BLaER1 treated with 17β-estradiol and CSF1 and Interleukin-3, amounts not matched to agents 10 nM and 100 nM (cell line): ENCODE measurements around the gene SPATS2.

Experiments
- H3K27ac ChIP-seq, 11 experiments: shearing (Covaris generic); formaldehyde crosslinking; 2 replicates each; pipeline ENCODE4 v1.8.1; 2022
- H3K27me3 ChIP-seq, 11 experiments: shearing (Covaris generic); formaldehyde crosslinking; 2 replicates each; pipeline ENCODE4 v1.8.1; 2022
- H3K36me3 ChIP-seq, 11 experiments: shearing (Covaris generic); formaldehyde crosslinking; 2 replicates each; pipeline ENCODE4 v1.8.1; 2022
- H3K4me1 ChIP-seq, 10 experiments: shearing (Covaris generic); formaldehyde crosslinking; 2 replicates each; pipeline ENCODE4 v1.8.1; 2022
- H3K4me2 ChIP-seq, 11 experiments: shearing (Covaris generic); formaldehyde crosslinking; 2 replicates each; pipeline ENCODE4 v1.8.1; 2022
- H3K4me3 ChIP-seq, 10 experiments: shearing (Covaris generic); formaldehyde crosslinking; 2 replicates each; pipeline ENCODE4 v1.8.1; 2022
- H3K9ac ChIP-seq, 11 experiments: shearing (Covaris generic); formaldehyde crosslinking; 2 replicates each; pipeline ENCODE4 v1.8.1; 2022
- H3K9me3 ChIP-seq, 11 experiments: shearing (Covaris generic); formaldehyde crosslinking; replicated peaks in 1 of 11; 2 replicates each; pipeline ENCODE4 v1.8.1; 2022
- H4K20me1 ChIP-seq, 11 experiments: shearing (Covaris generic); formaldehyde crosslinking; 2 replicates each; pipeline ENCODE4 v1.8.1; 2022
- Cebpa-rat ChIP-seq, 11 experiments: shearing (Covaris generic); IDR thresholded peaks; 2 replicates each; pipeline ENCODE4 v1.8.1; 2022

Gene SPATS2

DNA sequence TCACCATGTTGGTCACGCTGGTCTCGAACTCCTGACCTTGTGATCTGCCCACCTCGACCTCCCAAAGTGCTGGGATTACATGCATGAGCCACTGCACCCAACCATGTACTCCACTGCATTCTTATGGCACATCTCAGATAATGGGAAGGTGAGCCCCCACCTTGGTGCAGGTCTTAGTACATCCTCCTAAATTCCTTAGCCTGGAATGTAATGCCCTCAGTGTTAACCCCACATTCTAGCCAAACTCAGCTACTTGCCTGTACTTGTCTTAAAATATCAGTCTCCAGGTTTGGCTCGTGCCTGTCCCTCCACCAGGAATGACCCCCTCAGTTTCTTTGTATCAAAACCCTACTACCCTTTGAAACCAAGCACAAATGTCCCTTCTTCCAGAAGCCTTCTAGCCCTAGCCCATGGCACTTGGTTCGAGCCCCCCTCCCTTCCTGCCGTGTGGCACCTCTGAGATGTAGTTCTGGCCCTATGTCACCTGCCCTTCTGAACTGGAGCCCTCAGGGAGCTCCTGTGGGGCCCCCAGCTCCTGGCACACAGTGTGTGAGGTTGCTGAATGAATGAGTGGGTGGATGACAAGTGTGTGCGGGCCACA lies 179.9 kb downstream of the SPATS2 start:
- H3K4me1 ChIP-seq = peaks cover 10 to 35% (median 25%) of the 10 kb centered on the region in 10 experiments; a peak in 19 of 20 replicates
- no peak for TF ChIP-seq Cebpa-rat (IDR thresholded peaks at IDR 0.05)
- H3K27ac ChIP-seq = no peak overlapping the region
- H3K4me3 ChIP-seq = no peak overlapping the region
- H3K9ac ChIP-seq = no peak overlapping the region
- peaks cover 27 to 57% (median 38%) of the 10 kb centered on the region in 11 experiments for H3K27me3 ChIP-seq
- peaks cover 0 to 11% (median 0%) of the 10 kb centered on the region in 11 experiments; a peak in 2 of 22 replicates for H4K20me1 ChIP-seq
- H3K36me3 ChIP-seq = no peaks in the 10 kb centered on the region
- H3K9me3 ChIP-seq = no peaks in the 10 kb centered on the region
- no peak overlapping the region for H3K4me2 ChIP-seq

DNA sequence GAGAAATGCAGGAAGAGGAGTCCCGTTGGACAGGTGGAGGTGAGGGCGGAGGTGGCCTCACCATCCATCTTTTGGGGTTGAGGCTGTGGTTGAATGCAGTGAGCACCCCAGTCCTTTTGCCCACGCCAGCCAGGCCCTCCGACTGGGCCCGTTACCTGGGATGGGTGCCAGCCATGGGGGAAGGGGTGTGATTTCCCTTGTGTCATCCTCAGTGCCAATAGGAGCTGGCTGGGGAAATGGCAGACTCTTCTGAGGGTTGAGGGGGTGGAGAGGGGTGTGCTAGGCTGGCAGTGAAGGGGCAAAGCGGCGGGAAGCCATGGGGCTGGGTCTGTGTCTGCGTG lies 181.2 kb downstream of the SPATS2 start:
- H4K20me1 ChIP-seq = peaks cover 0 to 11% (median 0%) of the 10 kb centered on the region in 11 experiments; a peak in 1 of 22 replicates
- no peaks in the 10 kb centered on the region for H3K36me3 ChIP-seq
- H3K27me3 ChIP-seq = peaks cover 27 to 51% (median 37%) of the 10 kb centered on the region in 11 experiments
- peak overlapping the region in 6 of 10 experiments; percentile 5 to 46 (median 35); a peak in 8 of 20 replicates for H3K4me3 ChIP-seq
- no peak for TF ChIP-seq Cebpa-rat (IDR thresholded peaks at IDR 0.05)
- peak overlapping the region in 4 of 11 experiments; percentile 5 to 41 (median 24); a peak in 2 of 22 replicates for H3K9ac ChIP-seq
- H3K4me2 ChIP-seq = peak overlapping the region; percentile 42 to 82 (median 75)
- no peak overlapping the region for H3K27ac ChIP-seq
- H3K9me3 ChIP-seq = no peaks in the 10 kb centered on the region
- H3K4me1 ChIP-seq = peaks cover 10 to 39% (median 29%) of the 10 kb centered on the region in 10 experiments; a peak in 19 of 20 replicates

DNA sequence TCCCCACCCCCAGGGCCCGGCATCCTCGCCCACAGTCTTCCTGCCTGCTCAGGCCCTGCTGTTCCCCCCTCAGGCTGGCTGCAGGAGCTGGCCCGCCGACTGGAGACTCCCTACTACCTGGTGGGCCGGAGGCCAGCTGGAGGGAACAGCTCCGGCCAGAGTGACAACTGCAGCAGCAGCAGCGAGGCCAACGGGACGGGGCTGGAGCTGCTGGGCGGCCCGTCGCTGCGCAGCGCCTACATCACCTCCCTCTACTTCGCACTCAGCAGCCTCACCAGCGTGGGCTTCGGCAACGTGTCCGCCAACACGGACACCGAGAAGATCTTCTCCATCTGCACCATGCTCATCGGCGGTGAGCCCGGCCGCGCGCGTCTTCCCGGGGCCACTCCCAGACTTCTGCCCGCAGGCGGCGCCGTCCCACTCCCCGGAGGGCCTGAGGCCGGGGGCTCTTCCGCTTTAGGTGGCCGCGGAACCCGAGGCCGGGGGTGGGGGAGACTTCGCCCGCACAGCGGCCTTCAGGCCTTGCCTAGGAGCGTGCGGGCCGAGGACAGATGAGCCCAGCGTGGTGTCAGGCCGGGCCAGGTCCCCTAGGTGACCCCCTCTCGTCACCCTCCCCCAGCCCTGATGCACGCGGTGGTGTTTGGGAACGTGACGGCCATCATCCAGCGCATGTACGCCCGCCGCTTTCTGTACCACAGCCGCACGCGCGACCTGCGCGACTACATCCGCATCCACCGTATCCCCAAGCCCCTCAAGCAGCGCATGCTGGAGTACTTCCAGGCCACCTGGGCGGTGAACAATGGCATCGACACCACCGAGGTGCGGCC lies 181.8 kb downstream of the SPATS2 start:
- Histone ChIP-seq H3K9ac (peak overlapping the region in 4 of 11 experiments; percentile 5 to 41 (median 24); a peak in 2 of 22 replicates), H3K4me3 (peak overlapping the region in 6 of 10 experiments; percentile 5 to 46 (median 35); a peak in 9 of 20 replicates), H3K4me2 (peak overlapping the region; percentile 42 to 82 (median 75)), H3K9me3 (no peaks in the 10 kb centered on the region), H3K27ac (no peak overlapping the region), H3K27me3 (peaks cover 27 to 51% (median 37%) of the 10 kb centered on the region in 11 experiments), H3K36me3 (no peaks in the 10 kb centered on the region), H3K4me1 (peaks cover 10 to 41% (median 31%) of the 10 kb centered on the region in 10 experiments; a peak in 19 of 20 replicates), H4K20me1 (peaks cover 0 to 11% (median 0%) of the 10 kb centered on the region in 11 experiments; a peak in 1 of 22 replicates)
- no peak for TF ChIP-seq Cebpa-rat (IDR thresholded peaks at IDR 0.05)

DNA sequence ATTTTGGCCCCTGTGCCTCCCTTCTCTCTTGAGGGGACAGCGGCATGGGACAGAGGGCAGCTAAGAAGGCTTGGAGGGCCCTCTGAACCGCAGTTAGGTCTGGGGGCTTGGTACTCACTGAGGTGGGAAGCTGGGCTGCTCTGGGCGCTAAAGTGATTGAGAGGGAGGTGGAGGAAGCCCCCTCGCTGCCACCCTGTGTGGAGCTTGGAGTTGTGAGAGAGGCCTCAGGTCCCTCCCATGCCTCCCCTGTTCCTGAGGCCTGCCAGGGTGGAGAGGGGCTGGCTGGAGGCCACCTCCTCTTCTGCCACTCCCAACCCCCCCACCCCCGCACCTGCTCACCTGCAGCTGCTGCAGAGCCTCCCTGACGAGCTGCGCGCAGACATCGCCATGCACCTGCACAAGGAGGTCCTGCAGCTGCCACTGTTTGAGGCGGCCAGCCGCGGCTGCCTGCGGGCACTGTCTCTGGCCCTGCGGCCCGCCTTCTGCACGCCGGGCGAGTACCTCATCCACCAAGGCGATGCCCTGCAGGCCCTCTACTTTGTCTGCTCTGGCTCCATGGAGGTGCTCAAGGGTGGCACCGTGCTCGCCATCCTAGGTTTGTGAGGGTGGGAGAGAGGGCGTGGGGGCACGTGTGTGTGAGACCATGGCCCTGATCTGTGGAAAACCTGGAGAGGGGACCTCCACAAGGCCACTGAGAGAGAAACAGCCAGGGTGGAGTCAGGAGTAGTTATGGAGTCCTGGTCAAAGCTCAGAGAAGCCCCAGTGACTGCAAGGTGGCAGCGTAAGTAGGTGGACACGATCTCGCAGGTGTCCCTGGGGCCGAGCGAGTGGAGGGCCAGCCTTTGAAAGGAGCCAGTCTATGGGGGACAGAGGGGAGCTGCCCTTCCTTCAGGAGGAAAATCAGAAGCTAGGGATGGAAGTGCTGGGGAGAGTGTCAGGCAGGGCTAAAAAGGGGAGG lies 182.8 kb downstream of the SPATS2 start:
- no peaks in the 10 kb centered on the region for H3K9me3 ChIP-seq
- no peak overlapping the region; a peak in 1 of 22 replicates for H3K9ac ChIP-seq
- TF ChIP-seq Cebpa-rat (IDR thresholded peaks at IDR 0.05) = no peak
- peaks cover 27 to 47% (median 37%) of the 10 kb centered on the region in 11 experiments for H3K27me3 ChIP-seq
- no peaks in the 10 kb centered on the region for H3K36me3 ChIP-seq
- peak overlapping the region in 3 of 11 experiments; percentile 65 to 80 (median 75); a peak in 5 of 22 replicates for H3K4me2 ChIP-seq
- H4K20me1 ChIP-seq = peaks cover 0 to 6% (median 0%) of the 10 kb centered on the region in 11 experiments; a peak in 2 of 22 replicates
- no peak overlapping the region for H3K27ac ChIP-seq
- H3K4me3 ChIP-seq = no peak overlapping the region
- H3K4me1 ChIP-seq = peaks cover 10 to 46% (median 37%) of the 10 kb centered on the region in 10 experiments; a peak in 19 of 20 replicates

DNA sequence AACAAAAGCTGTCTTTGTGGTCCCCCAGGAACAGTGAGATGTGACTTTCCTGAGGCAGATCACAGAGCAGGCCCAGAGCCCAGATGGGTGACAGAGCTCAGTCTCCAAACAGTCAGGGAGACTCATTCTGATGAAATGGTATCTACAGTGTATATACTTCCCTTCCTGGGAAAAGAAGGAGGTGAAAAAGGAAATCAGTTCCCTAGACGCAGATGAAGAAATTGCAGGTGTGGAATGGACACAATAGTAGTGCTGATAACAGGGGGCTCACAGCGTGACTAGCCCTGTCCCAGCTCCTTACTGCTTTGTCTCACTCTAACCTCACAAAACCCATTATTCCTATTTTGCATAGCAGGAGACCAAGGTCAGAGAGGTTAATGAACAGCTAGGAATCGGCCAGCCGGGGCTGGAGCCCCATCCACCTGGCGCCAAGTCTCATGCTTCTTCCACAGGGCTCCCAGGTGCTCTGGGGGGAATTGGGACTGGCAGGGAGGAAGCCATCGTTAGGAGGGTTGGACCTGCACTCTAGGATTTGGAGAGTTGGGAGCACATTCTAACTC lies 183.5 kb downstream of the SPATS2 start:
- H3K27me3 ChIP-seq = peaks cover 27 to 44% (median 37%) of the 10 kb centered on the region in 11 experiments
- TF ChIP-seq Cebpa-rat (IDR thresholded peaks at IDR 0.05) = no peak
- H3K9ac ChIP-seq = no peak overlapping the region

DNA sequence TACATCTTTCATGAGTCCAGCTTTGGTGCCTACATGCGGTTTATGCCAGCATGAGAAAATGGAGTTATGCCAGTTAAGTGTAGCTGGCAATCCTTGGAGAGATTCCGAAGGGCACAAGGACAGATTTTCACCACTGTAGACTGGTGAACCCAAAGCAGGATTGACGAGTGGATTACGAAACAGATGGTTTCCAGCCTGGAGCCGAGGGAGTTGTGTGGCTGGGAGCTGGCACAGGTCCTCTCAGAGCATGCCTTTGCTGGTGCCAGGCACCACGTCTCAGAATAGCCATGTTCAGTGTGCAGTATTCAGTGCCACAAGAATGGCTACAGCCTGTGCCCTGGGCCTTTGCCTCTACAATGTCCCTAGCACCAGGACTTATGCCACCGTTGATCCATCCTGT lies 184.8 kb downstream of the SPATS2 start:
- Histone ChIP-seq H3K9me3 (no peaks in the 10 kb centered on the region), H4K20me1 (peaks cover 0 to 17% (median 0%) of the 10 kb centered on the region in 11 experiments; a peak in 7 of 22 replicates), H3K9ac (no peak overlapping the region), H3K4me3 (no peak overlapping the region), H3K27ac (no peak overlapping the region), H3K4me2 (peak overlapping the region in 9 of 11 experiments; percentile 29 to 75 (median 61); a peak in 18 of 22 replicates), H3K36me3 (peaks cover 12 to 17% (median 15%) of the 10 kb centered on the region in 11 experiments), H3K27me3 (peaks cover 27 to 38% (median 35%) of the 10 kb centered on the region in 11 experiments), H3K4me1 (peaks cover 10 to 46% (median 37%) of the 10 kb centered on the region in 10 experiments; a peak in 19 of 20 replicates)
- no peak for TF ChIP-seq Cebpa-rat (IDR thresholded peaks at IDR 0.05)

More for the DNA sequence above, 183.5 kb downstream of the SPATS2 start:
- Histone ChIP-seq H3K4me1 (peaks cover 10 to 46% (median 37%) of the 10 kb centered on the region in 10 experiments; a peak in 19 of 20 replicates), H3K9me3 (no peaks in the 10 kb centered on the region), H3K4me2 (no peak overlapping the region), H4K20me1 (peaks cover 0 to 10% (median 0%) of the 10 kb centered on the region in 11 experiments; a peak in 7 of 22 replicates), H3K27ac (no peak overlapping the region), H3K4me3 (no peak overlapping the region), H3K36me3 (peaks cover 0 to 5% (median 2%) of the 10 kb centered on the region in 11 experiments; a peak in 14 of 22 replicates)

DNA sequence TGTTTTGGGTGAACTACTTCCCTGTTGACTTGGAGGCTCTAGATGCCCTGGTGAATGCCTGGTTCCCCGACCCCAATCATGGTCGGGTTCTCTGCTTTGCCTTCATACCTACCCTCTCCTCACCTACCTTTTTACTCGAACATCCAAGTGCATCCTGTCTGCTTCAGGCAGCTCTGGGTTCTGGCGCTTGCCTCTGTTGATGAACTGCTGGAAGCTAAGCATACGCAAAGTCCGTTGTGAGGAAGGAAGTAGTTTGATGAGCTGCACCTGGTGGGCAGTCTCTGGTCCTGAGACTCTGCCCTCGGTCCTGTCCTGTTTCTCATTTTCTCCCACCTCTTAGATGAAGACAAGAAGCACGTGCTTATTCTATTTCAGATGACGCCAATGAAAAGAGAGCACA lies 185.2 kb downstream of the SPATS2 start:
- Histone ChIP-seq H3K4me1 (peaks cover 10 to 46% (median 37%) of the 10 kb centered on the region in 10 experiments; a peak in 19 of 20 replicates), H3K27me3 (peaks cover 23 to 34% (median 31%) of the 10 kb centered on the region in 11 experiments), H3K4me3 (no peak overlapping the region), H3K4me2 (peak overlapping the region in 9 of 11 experiments; percentile 29 to 75 (median 61); a peak in 18 of 22 replicates), H3K9me3 (no peaks in the 10 kb centered on the region), H4K20me1 (peaks cover 0 to 20% (median 3%) of the 10 kb centered on the region in 11 experiments; a peak in 8 of 22 replicates), H3K9ac (no peak overlapping the region), H3K36me3 (peaks cover 16 to 21% (median 19%) of the 10 kb centered on the region in 11 experiments), H3K27ac (no peak overlapping the region)
- no peak for TF ChIP-seq Cebpa-rat (IDR thresholded peaks at IDR 0.05)
